GM19452 (cell line): Measurements from ENCODE around the gene ERG.

ENCODE experiments used
- ATAC-seq: cut with Tn5 transposase; IDR thresholded peaks from one replicate; pipeline ENCODE4 v1.9.1; 2021; ENCODE audit not compliant: unreplicated experiment

ERG gene

DNA sequence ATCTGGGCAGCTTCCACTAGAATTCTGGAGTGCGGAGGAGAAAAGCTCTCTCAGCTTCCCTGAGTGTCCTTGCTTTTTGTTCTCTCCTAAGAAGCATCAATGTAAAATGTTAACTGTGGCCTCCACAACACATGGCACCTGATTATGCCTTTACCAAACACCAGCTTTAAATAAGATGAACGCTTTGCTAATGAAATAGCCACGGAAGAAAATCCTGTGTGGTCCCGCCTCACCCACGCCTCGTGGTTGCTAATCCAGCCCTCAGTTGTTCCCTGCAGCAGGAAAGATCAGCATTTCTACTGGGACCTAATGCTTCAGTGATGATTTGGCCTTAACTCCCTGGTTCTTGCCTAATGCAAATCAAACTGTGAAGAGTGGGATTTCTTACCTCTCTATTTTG is 1.8 kb upstream of the ERG start:
- ATAC-seq, result no peak

GRCh38 chr21:38499296-38499695 is 1.0 kb upstream of the ERG start:
- no peak for ATAC-seq

DNA sequence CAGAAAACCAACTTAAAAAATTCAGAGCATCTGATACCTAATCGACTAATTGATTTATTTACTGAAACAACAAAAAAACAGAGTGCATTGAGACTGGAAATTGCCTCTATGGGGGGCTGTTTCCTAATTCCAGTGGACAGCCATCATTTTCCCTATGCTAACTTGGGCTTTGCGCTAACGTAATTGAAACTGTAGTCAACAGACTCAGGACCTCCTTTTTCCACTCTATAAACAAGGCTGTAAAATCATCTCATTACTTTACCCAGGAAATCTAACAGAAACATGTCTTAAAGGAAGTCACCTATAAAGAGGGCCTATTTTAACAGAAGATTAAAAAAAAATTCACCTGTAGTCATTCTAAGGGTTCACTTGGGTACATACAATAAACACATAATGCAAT is 2.1 kb downstream of the ERG start:
- ATAC-seq, result no peak

- ATAC-seq, result no peak
Measured at GRCh38 chr21:38495696-38496095, 2.6 kb downstream of the ERG start.

GRCh38 chr21:38495242-38495641 is 3.0 kb downstream of the ERG start:
- ATAC-seq, result no peak

DNA sequence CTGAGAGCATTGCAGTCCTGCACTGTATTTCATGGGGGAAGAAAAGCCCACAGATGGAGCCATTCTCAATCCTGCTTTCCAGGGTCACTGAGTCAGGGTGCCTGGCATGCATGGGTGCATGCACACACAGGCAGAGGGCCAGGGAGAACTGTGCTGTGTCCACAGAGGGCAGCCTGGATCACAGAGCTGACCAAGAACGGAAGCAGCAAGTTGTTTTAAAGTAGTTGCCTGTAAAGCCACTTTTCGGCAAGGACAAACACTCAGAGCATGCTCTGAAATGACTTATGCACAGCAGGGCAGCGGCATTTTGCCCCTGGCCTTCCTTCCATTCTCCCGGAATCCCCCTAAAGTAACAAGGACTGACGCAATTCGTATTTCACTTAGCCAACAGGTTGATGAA is 3.6 kb downstream of the ERG start:
- no peak for ATAC-seq

- ATAC-seq, result no peak
Measured at GRCh38 chr21:38494251-38494642, 4.0 kb downstream of the ERG start.

- ATAC-seq, result no peak
Measured at GRCh38 chr21:38493549-38494250, 4.6 kb downstream of the ERG start.

DNA sequence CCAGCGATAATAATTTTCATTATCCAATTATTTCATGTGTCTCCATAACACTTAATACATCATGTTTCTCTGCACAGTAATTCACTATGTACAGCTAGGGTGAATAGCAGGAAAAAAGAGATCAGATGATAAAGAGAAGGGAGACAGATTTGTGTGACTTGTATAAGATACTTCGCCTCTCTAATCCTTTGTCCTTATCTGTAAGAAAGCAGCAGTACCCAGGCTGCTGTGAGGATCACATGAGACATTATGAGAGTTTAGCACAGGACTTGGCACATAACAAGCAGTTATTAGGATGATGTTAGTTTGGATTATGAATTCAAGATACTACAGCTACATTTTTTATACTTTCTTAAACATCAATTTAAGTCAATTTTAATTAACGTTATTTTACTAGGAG is 6.3 kb downstream of the ERG start:
- no peak for ATAC-seq

DNA sequence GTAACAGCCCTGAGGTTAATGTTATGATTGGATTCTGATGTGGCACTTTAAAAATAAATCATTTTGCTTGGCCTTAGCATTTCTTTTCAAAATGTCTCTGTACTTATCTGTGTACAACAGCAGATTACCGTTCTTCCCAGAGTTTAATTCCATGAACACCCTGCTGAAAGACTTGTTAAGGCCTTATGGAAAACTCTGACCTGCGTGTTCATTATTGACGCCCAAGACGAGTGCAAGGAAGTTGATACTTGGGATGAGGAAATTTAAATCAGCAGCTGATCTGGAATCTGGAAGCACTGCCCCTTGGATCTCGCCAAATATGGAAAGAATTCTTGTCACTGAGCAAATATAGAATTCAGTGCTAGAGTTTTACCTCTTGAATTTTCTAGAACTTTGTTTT is 6.7 kb downstream of the ERG start:
- no peak for ATAC-seq

- no peak for ATAC-seq
Measured at GRCh38 chr21:38490411-38491020, 7.8 kb downstream of the ERG start.

- no peak for ATAC-seq
Measured at GRCh38 chr21:38489729-38490128, 8.5 kb downstream of the ERG start.

DNA sequence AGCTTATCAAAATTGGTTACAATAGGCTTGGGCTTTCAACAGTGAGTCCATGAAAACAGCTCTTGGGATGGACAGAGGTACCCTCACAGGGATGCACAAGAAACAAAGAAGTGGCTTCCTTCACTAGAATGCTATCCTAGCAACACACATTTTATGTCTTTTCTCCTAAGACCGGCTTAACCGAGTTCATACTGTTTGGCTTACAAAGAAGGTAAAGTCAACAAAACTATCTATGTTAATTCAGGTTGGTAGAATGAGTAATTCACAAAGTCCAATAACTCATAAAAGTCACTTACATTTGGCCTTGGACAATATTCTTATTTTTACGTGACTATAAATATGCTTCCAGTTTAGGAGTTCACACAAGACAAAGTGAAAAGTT is 9.0 kb downstream of the ERG start:
- ATAC-seq, result no peak

GRCh38 chr21:38488640-38489270 is 9.5 kb downstream of the ERG start:
- no peak for ATAC-seq

DNA sequence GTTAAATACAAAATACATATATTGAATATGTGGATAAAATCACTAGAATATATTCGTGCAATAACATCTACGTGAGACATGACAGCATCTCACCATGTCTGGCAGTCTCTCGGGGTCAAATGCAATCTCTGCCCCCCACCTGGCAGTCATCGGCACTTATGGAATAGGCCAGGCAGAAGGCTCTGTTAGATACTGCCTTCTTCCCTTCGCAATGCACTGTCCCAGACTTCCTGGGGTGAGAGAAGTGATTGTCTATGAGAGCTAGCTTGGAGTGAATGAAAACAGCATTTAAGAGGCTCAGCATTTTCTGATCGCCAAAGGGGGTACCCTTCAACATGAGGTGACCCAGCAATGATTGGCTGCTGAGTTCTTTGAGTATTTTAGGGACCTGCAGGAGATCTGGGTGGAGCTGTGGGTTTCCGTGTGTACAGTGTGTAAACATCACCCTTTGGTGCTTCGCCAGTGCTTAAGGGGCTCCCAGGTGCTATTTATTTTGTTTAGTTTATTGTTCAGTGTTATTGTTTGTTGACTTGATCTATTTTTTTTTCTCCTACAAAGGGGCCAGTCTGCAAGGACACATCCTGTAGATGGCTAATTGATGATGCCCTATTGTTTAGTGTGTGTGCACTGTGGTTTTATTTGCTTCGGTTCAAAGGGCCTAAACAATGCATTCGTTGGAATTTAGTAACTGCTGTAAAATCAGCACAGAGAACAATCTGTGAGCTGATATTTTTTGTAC is 10.2 kb downstream of the ERG start:
- ATAC-seq, result no peak

- no peak for ATAC-seq
Measured at GRCh38 chr21:38486706-38487105, 11.6 kb downstream of the ERG start.

DNA sequence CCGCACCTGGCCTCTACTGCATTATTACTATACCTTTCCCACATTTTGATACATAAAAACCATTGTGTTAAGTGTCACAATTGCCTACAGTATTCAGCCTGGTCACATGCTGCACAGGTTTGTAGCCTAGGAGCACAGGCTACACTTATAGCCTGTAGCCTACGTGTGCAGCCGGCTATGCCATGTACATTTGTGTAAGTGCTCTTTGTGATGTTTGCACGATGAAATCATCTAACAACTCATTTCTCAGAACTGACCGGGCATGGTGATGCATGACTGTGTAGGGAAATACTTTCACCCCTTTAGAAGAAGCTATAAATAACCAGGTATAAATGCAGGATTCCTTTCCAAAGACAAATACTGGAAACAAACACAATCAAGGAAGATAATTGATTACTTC is 12.1 kb downstream of the ERG start:
- no peak for ATAC-seq

DNA sequence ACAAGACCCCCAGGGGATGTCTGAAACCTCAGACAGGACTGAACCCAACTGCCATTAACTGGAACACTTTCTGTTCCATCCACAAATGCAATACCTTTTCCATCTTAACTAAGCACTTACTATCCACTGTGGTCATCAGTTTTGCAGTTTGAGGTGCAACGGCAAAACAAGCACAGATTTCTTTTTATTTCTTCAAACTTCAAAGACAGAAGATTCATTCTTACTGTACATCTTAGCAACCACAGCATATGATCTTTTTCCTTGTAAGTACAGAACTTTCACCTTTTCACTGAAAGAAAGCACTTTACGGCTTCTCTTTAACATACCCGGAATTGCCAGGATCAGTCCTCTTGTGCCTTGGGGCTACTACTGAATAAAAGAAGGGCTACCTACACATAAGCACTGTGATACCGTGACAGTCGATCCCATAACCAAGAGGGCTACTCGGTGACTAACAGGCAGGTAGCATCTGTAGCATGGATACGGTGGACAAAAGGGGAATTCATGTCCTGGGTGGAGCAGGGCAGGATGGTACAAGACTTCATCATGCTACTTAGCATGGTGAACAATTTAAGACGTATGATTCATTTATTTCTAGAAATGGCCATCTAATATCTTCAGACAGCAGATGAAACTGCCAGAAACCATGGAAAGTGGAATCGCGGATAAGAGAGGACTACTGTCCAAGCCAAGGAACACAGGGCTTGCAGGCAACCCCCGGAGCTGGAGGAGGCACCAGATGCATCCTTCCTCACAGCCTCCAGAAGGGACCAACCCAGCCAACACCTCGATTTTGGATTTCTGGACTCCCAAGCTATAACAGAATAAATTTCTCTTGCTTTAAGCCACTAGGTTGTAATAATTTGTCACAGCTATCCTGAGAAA is 18.4 kb downstream of the ERG start:
- no peak for ATAC-seq

GRCh38 chr21:38478782-38479181 is 19.5 kb downstream of the ERG start:
- no peak for ATAC-seq

DNA sequence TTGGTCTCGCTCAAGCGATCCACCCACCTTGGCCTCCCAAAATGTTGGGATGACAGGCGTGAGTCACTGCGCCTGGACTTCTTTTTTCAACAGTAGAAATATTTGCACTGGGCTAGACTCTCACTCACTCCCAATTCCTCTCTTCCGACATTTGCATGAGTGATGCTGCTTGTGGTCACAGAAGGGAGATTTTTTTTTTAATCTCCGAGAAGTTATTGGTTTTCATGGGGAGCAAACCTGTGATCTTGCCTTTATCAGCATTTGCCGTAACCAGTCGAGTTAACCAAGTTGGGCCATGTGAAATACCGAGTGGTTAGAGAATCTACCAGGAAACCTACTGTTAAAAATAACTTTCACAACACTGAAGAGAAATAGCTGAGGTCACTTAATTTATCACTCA is 21.1 kb downstream of the ERG start:
- ATAC-seq, result no peak

DNA sequence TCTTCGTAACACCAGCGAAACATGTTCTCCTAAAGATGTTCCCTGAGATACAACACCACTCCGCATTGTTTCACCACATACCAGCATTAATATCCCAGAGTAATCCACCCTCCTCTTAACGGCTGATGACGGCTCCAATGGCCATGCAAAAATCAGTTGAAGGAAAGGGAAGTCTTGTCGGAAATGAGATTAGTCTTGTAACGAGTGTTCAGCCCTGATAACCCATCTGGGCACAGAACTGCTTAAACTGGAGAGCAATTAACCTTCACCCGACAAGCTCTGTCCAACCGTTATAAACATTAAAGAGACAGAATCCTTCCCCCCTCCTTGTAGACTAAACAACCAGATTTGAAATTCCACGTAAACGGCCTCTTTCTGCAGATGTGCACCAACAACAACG is 21.9 kb downstream of the ERG start:
- ATAC-seq, result no peak
